NCI-H748 treated with DMSO at 0.1 percent for 48 hours (cell line): ENCODE data around the gene GALNT2.
A peak's percentile ranks its signal among the peaks of the same experiment; 100 is the strongest.

ENCODE experiments used
- DNase-seq: peaks from one replicate; lab custom pipeline; 2025; lab: John Stamatoyannopoulos, UW

GALNT2 gene

DNA sequence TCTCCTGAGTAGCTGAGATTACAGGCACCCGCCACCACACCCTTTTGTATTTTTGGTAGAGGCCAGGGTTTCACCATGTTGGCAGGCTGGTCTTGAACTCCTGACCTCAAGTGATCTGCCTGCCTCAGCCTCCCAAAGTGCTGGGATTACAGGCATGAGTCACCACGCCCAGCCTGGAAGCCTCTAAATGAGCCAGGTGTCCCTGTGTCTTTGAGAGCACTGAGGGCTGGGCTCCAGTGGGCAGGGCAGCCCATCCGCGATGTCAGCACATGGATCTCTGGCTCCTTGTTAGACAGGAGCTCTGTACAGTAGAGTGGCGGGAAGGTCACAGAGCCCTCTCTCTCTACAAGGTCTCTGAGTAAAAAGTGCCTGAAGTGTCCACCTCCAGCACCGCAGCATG, 234.8 kb downstream of the GALNT2 start:
- DNase-seq: no peak

GRCh38 chr1:230303069-230303468, 236.0 kb downstream of the GALNT2 start:
- no peak for DNase-seq

- no peak for DNase-seq
Observed at GRCh38 chr1:230303822-230304221, 236.8 kb downstream of the GALNT2 start.

GRCh38 chr1:230306169-230306568, 239.1 kb downstream of the GALNT2 start:
- no peak for DNase-seq

GRCh38 chr1:230307213-230307612, 240.2 kb downstream of the GALNT2 start:
- no peak for DNase-seq

- DNase-seq: no peak
Observed at GRCh38 chr1:230308039-230308438, 241.0 kb downstream of the GALNT2 start.

DNA sequence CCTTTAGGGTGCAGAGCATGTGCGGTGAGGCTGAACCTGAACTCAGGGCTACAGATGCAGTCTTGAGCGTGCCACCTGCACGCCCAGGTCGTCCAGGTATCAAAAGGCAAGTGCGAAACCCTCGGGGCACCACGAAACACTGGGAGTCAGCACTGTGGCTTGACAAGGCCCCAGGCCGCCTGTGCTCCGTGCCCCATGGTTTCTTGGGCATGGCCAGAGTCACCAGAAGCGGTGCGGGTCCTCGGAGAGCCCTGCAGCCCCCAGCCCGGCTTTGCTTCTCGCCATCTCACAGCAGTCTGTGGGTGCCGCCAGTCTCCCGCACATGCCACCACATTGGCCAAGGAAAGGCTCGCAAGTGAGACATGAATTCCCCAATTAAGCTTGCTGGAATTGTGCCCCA, 241.8 kb downstream of the GALNT2 start:
- no peak for DNase-seq

GRCh38 chr1:230309646-230310177, 242.7 kb downstream of the GALNT2 start:
- no peak for DNase-seq

DNA sequence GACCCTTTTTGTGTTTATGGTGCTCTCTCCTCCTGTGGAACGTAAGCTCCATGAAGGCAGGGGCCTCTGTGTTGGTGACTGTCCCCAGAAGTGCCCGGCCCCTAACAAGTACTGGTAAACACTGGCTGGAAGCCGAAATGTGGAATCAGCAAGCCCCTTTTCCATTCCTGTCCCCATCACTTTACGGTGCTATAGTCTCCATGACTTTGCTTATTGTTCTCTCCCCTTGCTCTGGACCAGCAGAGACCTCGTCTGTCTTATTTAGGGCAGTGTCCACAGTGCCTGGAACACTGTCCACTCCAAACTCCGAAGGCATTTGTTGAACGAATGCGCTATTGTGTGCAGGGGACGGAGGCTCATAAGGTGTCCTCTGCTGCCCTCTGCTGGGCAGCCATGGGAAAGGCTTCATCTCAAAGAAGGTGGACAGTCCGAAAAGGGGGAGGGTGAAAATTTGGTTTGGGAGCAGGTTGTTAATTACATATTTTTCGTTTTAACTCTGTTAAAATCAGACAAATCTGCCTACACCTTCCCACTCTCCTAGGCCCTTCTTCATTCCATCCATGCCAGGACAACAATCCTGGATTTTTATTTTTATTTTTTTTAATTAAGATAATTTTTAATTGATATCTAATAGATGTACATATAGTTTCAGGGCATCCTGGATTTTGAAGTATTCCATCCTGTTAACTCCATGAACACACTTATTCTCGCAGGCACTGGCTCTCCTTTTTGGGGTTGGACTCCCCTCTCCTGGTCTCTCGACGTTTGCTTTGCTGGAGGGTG, 243.5 kb downstream of the GALNT2 start:
- peak; percentile 52 for DNase-seq

- no peak for DNase-seq
Observed at GRCh38 chr1:230312676-230313075, 245.6 kb downstream of the GALNT2 start.

DNA sequence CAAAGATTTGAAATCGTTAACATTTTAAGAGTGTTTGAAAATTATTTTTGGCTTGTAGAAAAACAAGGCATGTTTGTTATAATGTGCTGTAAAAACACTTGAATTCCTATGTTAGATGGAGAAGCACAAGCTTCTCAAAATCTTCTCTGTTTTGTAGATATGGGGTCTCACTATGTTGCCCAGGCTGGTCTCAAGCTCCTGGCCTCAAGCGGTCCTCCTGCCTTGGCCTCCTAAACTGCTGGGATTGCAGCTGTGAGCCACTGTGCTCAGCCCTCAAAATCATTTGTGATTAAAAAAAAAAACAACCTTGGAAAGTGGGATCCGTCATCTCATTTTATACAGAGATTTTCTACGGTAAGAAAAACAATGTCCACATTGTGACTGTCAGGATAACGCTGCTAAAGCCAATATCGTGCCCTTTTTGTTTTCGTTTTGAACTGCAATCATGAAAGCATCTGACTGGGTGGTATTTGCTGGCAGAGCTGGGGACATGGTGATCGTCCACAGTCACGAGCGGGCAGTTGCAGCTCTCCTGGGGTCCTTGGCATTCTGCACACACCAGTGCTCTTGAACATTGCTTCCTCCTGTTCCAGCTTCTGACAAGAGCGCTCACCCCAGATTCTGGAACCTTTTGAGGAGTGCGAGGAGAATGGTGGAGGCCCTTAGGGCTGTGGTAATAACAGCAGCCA, 246.6 kb downstream of the GALNT2 start:
- no peak for DNase-seq

DNA sequence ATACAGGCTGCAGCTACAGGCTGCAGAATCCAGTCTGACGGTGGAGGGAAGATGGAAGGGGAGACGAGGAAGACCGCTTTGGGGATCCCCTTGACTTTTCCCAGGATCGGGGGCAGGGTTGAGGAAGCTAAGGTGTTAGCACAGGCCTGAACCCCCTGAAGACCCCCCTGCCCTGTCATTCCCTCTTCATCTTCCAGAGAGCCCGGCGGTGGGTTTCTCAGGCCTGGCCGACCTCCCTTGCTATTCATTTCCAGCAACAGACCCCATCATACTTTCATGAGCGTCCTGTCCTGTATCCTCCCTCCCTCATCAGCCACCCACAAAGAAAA, 247.1 kb downstream of the GALNT2 start:
- DNase-seq: no peak

- no peak for DNase-seq
Observed at GRCh38 chr1:230315099-230315498, 248.1 kb downstream of the GALNT2 start.

DNA sequence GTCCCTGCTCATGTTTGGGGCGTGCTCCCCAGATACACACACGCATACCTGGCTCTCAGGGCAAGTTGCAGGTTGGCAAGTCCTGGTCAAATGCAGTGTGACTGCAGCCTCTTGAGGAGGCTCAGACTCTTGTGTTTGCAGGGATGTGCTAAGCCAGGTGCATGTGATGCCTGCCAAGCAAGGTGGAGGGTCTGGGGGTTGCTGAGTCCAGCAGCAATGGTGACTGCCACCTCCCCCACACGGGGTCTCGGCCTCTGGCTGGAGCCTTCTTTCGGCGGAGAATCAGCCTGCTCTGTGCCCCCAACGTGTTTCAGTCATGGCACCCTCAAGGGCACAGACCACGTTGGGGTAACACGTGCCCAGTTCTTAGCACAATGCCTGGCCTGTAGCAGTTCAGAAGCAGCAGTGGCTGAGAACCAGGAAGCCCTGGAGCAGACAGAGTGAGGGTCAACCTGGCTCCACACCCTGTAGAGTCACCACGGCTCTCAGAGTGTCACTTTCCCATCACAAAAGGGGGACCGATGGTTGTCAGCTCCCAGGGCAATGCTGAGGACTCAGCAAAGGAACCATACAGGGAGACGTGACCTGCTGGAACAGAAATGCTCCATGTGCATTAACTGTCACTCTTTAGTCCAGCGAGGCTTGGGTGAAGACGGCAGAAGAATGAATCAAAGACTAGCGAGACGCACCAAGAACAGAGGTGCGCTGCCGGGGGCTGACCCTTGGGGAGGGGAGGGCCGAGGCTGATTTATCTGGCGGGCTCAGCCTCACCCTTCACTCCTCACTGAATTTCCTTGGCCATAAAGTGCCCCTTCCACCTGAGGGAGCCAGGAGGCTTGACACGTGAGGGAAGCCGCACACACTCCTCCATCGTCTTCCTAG, 250.1 kb downstream of the GALNT2 start:
- no peak for DNase-seq

DNA sequence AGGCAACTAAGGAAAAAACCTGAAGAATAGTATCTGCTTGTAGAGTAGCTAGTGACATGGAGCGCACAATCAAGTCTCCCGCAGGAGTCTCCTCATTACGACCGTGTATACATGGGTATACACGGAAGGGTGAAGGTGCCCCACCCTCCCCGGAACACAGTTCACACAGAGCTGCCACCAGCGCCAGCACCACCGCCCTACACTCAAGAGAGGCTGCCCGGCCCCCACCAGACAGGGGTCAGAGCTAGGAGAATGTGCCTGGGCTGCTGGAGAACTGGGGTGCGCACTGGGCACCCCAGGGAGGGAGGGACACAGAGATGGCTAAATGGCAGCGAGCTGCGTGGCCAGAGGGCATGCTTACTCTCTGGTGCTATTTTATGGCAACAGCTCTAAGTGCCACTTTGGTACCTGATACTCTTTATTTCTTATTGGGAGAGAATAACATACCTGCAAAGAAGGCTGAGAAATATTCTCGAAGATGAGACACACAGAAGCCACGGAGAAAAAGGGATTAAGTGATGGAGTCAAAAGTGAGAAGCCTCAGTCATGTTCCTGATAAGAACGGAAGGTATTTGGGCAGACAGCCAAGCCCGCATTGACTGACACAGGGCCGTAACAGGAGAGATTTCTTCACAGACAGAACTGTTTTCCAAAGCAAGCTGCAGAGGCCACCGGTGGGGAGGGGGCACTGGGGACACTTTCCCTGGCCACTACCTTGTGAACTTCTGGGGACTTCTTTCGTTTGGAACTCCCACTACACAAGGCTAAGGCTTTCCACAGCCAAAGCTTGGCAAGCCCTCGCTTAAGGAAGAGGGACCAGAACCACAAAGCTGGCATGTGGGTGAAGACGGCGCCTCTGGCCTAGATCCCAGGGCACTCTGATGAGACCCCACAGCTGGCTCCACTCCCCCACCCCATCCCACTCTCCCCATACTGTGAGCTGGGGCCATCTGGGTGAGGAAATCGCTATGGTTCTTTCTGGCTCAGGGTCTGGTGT, 251.1 kb downstream of the GALNT2 start:
- DNase-seq: no peak

GRCh38 chr1:230319014-230319747, 252.1 kb downstream of the GALNT2 start:
- DNase-seq: no peak

DNA sequence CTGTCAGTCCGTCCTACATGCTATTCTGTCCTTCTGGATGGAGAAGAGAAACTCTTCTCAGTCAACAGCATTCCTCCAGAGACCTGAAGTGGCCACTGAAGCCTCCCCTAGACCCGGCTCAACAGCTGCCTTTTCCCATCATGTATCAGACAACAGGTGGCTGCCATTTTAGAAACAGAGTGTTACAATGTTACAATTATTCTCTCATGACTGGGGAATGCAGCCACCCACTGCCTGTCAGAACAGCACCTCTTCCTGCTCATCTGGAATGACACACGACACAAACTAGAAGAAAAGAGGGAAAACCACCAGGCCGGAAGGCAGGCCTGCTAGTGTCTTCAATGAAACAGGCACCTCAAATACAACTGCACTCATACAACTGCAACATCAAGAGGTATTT, 253.8 kb downstream of the GALNT2 start:
- DNase-seq: no peak

DNA sequence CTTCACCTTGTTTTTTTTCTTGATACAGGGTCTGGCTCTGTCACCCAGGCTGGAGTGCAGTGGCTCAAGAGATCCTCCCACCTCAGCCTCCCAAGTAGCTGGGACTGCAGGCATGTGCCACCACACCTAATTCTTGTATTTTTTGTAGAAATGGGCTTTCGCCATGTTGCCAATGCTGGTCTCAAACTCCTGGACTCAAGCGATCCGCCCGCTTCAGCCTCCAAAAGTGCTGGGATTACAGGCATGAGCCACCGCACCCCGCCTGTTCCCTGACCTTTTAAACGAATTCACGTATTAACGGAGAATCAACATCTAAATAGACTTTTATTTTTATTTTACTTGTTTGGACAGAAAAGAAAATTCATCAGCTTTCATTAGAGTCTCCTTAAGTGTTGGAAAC, 254.3 kb downstream of the GALNT2 start:
- no peak for DNase-seq

DNA sequence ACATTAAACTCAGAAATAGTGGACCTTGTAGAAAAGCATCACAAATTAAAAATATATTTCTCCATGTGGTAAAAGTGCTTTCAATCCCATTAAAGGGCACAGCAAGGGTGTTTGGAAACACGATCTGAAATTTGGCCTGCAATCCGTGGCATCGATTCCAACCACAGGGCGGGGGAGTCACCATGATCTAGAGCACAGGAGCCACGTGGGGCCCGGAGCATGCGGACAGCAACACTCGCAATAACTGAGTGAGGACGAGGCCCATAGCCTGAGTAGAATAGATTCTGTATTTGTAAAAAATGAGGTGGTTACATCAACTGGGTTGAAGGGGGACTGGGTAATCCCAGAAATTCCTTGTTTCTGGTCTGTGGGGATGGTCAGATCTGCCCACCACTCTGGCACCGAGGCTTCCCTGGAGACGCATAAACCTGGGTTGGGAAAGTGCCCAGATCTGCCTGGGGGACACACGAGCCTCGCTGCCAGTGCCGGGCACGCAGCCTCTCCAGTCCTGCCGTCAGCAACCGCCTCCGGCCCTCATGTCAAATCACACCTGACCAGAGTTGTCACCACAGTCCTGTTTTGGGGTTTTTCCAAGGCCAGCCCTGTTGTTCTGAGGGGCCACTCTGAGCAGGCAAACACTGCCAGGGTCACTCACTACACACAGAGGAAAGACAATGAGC, 254.8 kb downstream of the GALNT2 start:
- no peak for DNase-seq

- DNase-seq: no peak
Observed at GRCh38 chr1:230322421-230322756, 255.4 kb downstream of the GALNT2 start.
